HG03108 (cell line): Measurements from ENCODE around the gene P2RX1.

ENCODE experiments used
- ATAC-seq: cut with Tn5 transposase; IDR thresholded peaks from one replicate; pipeline ENCODE4 v1.9.1; 2021; ENCODE audit warnings: moderate library complexity; ENCODE audit not compliant: unreplicated experiment

P2RX1 gene

GRCh38 chr17:3907483-3908216 lies 8.6 kb downstream of the P2RX1 start:
- no peak for ATAC-seq

GRCh38 chr17:3906881-3907280 lies 9.4 kb downstream of the P2RX1 start:
- ATAC-seq = no peak

- ATAC-seq = no peak
Measured at GRCh38 chr17:3905017-3905520, 11.2 kb downstream of the P2RX1 start.

- ATAC-seq = no peak
Measured at GRCh38 chr17:3904501-3904900, 11.8 kb downstream of the P2RX1 start.

- no peak for ATAC-seq
Measured at GRCh38 chr17:3903881-3904290, 12.4 kb downstream of the P2RX1 start.

GRCh38 chr17:3903051-3903825 lies 13.0 kb downstream of the P2RX1 start:
- ATAC-seq = no peak

DNA sequence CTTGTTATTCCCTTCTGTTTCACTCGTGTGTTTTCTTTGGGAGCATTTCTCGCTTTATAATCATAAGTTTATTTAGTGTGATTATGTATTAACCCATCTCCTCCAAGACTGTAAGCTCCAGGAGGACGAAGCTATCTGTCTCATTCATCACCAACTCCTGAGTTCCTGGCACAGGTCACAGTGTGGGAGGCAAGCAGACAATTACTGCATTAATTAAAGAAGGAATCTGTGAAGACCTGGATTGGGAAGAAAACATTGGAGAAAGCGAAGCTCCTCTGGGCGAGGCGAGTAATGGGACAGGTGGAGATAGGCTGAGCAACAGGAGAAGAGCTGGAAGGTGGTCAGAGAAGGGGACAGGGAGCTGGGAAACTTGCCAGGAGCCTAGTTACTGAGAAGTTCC lies 15.6 kb downstream of the P2RX1 start:
- no peak for ATAC-seq

- ATAC-seq = no peak
Measured at GRCh38 chr17:3897731-3898130, 18.5 kb downstream of the P2RX1 start.

DNA sequence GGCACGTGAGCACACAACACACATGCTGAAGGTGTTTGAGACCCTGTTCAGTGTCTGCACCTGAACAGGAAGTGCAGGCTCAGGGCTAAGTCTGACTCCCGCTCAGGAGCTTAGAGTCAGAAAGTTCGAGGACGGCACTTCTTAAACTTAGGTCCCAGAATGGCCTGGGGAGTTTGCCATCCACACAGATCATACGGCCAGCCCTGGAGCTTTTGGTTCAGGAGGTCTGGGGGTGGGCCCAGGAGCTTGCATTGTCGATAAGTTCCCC lies 19.4 kb downstream of the P2RX1 start:
- ATAC-seq = no peak

- ATAC-seq = no peak
Measured at GRCh38 chr17:3896108-3896967, 19.9 kb downstream of the P2RX1 start.

DNA sequence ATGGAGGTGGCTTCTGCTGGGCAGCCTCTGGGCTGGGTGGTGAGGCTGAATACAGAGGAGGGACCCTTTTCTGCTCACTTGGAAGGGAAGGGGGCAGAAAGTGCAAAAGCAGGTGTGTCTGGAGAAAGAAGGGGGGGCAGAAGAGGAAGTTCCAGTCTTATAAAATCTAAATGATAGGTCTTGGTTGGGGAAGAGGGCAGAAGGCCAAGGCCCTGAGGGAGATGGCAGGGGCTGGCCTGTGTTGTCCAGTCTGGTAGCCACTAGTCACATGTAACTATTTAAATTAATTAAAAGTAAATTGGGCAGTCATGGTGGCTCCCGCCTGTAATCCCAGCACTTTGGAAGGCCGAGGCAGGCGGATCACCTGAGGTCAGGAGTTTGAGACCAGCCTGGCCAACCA lies 20.9 kb downstream of the P2RX1 start:
- no peak for ATAC-seq

DNA sequence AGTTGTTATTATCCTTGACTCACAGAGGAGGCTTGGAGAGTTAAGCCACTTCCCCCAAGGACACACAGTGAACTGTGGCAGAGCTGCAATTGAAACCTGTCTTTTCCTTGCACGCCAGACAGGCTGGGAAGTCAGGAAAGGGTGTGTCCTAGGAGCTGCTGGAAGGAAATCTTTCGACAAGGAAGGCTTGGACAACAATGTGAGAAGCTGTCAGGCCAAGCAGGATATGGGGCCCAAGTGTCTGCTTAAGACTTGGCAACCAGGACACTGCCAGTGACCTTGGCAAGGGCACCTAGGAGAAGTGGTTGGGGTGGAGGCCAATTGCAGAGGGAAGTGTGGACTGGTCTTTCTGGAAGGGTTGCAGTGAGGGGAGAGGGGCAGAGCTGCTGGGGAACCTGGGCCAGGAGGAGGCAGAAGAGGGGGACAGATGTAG lies 21.3 kb downstream of the P2RX1 start:
- no peak for ATAC-seq

- ATAC-seq = no peak
Measured at GRCh38 chr17:3894188-3894587, 22.1 kb downstream of the P2RX1 start.

GRCh38 chr17:3893720-3894116 lies 22.5 kb downstream of the P2RX1 start:
- ATAC-seq = no peak

DNA sequence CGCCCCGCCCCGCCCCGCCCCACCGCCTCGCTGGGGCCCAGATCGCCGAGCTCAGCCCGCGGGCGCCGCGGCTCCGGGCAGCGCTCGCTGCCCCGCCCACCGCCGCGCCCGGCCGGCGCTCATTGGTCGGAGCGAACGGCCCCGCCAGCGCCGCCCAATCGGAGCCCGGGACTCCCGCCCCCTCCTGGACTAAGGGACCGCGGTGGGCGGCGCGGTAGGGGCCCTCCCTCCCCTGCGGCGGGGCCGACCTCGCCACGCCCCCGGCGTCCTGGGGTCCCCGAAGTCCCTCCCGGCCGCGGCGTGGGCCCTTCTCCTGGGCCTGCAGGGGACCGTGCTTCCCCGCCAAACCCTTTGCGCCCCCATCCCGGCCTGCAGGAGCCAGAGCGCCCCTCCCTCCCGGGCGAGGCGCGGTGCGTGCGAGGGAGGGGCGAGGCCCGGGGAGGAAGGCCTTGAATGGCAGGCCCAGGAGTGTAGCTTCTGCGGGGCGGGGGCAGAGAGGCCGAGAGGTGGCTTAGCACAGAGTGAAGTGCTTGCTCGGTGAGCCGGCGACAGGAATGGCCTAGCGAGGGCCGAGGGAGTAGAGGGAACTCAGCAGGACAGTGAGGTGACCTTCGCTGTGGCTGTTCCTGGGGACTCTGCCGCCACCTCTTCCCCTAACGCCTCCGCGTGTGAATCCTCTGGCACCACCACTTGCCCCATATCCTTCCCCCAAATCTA lies 23.1 kb downstream of the P2RX1 start, which contains the start of gene CAMKK1:
TSS of gene CAMKK1 (minus strand) at position 51 of the 717 bp plus-strand sequence. CDS start 7,366 bp downstream, outside the sequence.
- ATAC-seq = peak; percentile 86

DNA sequence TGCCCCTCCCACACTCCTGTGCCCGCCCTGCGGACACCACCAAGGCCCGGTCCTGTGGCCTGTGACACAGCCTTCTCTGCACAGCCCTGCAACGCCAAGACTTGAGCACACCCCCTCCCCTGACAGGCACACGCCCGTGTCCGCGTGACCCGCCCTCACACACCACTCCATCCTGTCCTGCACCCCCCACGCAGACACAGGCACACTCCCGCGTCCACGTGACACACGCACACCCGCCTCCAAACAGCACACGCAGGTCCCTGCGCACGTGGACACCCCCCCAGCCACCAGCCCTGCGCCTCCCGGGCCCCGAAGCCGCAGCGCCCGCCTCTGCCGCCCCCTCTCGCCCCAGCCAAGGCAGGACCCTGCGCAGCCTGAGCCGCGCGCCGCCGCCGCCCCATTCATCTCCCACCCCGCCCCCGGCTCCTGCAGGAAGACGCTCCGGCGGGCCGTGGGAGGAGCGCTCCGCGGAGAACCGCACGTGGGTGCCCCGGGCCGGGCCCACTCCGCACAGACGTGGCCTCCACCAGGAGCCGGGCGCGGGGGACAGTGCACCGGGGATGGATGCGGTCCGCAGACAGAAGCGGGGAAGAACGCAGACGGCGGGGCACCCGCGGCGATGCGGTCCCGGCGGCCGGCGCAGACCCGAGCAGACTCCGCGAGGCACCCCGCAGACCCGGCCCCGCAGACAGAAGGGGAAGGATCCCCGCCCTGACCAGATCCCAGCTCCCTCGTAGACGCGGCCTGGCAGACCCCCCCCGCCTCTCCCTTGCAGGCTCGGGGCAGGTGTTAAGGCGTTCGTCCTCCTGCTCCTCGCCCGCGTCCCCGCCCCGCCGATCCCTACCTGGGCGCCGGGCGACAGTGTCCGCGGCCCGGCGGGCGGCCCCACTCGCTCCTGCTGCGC lies 23.9 kb downstream of the P2RX1 start:
- ATAC-seq = no peak

DNA sequence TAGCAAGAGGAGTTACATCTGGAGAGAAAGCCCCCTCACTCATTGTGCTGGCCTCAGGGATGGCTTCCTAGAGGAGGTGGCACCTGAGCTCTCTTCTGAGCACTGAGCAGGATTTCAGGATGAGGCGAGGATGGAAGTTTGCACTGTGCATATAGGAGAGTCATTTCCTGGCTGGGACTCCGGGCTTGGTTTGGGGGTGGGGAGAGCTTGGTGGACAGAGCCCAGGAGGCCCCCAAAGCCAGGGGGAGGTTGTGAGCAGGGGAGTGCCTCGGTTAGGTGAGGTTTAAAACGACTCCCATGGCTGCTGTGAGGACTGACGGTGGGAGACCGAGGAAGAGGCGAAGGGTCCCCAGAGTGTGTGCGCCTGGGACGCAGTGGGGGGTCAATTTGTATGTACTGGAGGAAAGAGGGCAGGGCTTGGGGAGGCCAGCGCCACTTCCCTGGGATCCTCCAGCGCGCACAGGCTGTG lies 24.6 kb downstream of the P2RX1 start:
- ATAC-seq = no peak

DNA sequence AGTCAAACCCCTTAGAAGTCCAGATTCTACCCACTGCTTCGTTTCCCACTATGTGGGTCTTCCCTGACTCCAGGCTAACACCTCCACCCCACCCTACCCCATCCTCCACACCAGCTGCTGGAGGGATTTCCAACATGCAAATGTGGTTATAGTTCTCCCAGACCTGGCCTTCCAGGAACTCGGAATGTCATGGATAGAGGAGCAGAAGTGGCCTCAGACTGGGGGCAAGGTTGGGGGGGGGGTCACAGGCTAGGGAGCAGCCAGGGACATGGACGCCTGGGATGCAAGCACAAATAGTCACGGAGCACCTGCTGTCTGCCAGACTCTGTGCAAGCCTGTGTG lies 25.4 kb downstream of the P2RX1 start:
- no peak for ATAC-seq

DNA sequence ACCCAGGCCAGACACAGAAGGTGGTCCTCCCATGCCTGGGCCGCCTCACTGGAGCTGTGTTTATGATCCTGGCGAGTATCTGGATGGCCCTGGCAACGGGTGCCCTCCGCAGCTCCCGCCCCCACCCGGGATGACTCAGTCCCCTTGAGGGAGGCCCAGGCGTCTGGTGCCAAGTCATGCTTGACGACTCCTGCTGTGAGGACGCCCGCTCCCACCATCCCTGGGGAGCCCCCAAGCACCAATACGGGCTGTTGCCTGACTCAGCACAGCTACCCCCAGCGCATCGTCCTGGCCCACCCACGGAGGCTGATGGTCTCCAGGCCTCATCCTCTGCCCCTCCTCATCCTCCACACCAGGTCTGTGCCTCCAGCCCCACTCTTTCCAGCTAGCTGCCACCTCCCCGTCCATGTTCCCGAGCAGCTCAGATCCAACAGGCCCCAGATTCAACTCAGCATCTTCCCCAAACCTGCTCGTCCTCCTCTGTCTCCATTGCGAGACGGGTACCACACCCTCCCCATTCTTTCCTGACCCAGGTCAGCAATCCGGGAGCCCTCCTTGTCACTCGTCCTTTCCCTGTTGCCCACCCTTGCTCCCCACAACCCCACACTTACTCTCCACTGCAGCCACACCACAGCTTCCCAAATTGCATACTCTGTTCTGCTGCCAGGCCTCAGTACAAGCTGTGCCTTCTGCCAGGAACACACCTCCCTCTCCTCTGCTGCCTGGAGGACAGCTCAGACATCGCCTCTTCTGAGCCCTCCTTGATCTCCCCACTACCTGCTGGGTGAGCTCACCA lies 26.0 kb downstream of the P2RX1 start:
- no peak for ATAC-seq
